Stimulated activated CD4-positive, alpha-beta T cell treated with anti-CD3 and anti-CD28 coated beads, TNF-alpha, amount 100 ng/mL, for 4 hours (primary cell): ENCODE results near the gene TMBIM6.

Source experiments
- DNase-seq, 3 experiments: peaks; one replicate each; pipeline ENCODE4 v3.0.0-alpha.2; 2020; ENCODE audit warnings: low read depth in 3 of 3

TMBIM6 gene

DNA sequence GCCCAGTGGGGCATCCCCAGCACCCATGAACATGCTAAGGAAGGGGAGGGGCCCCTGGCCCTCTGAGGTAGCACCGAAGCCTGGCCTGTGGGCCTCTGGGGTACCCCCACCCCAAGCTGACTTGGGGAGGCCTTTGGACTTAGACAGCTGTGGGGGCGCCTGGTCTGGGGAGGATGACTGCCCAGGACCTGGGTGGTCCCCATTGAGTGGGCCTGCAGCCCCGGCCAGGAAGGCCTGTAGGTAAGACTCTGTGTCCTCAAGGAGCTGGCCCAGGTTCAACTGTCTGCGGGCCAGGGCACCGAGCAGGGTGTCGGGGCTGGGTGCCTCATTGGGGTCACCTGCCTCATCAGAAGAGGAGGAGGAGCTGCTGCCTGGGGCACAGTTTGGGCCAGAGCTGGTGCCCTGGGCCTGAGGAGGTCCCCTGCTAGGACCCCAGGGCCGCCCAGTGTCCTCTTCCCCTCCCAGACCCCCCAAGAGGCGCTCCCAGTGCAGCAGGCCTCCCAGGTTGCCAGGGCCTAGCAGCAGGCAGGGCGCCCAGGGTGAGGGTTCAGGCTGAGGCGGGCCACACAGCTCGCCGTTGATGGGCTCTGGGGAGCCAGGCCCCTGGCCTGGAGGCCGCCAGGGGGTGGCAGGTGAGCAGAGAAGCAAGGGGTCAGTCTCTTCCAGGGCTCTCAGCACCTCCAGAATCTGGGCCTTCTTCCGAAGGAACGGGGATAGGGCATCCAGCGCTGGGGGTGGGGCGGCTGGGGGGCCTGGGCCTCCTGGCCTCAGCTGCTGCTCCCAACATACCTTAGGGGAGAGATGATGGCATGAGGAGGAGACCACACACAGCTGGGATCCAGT, 55.5 kb downstream of the TMBIM6 start:
- DNase-seq, result no peak

- no peak for DNase-seq
These were observed 56.1 kb downstream of the TMBIM6 start for GRCh38 chr12:49797449-49797776.

- no peak for DNase-seq
These were observed 56.9 kb downstream of the TMBIM6 start for GRCh38 chr12:49798248-49798647.

DNA sequence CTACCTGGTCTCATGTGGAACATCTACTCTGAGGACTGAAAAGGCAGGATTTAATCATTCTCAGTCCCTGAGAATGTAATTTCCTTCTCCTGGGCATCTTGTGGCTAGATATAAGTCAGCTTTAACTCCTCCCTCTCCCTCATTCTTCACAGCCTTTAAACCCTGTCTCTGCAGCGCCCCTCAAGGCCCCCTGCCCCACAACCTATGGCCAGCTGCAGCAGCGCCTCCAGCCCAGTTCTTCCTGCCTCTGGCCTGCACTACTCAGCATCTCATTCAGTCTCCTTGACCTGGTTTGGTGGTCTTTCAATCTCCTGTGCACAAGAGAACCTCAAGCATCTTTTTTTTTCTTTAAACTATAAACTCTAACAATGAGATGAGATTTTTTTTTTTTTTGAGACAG, 57.6 kb downstream of the TMBIM6 start:
- no peak for DNase-seq

GRCh38 chr12:49800421-49801140, 59.2 kb downstream of the TMBIM6 start:
- no peak for DNase-seq

GRCh38 chr12:49801141-49802063, 60.0 kb downstream of the TMBIM6 start:
- no peak for DNase-seq

DNA sequence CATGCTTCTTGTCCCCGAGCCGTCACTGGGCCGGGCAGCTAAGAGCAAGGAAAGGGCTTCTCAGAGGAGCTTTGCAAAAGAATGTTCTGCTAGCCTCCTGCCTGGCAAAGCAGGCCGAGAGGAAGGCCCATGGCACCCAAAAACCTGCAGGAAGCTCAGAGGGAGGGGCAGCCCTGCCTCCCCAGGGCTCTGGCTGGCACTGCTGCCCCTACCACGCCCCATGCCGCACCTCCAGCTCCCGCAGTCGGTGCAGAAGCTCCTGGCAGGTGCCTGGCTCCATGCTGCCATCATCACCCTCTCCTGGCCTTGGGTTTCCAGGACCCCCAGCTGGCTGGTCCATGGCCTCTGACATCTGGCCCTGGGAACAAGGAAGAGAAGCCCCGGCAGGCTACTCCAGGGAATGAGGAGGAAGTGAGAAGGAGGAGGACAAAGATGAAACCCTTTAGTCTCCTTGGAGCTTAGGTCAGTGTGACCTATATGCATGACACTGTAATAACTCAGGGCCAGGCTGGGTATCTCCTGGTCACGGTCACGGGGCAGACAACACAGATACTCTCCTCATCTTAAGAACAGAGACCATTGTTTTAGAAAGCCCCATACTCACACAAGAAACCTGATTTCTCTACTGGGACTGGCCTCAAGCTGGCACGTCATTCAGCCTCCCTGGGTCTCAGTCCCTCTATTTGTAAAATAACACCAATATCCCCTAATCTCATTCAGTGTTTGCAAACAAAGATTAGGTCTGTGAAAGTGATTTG, 62.5 kb downstream of the TMBIM6 start:
- DNase-seq, result no peak

- DNase-seq, result no peak
These were observed 63.5 kb downstream of the TMBIM6 start for GRCh38 chr12:49804821-49805220.

DNA sequence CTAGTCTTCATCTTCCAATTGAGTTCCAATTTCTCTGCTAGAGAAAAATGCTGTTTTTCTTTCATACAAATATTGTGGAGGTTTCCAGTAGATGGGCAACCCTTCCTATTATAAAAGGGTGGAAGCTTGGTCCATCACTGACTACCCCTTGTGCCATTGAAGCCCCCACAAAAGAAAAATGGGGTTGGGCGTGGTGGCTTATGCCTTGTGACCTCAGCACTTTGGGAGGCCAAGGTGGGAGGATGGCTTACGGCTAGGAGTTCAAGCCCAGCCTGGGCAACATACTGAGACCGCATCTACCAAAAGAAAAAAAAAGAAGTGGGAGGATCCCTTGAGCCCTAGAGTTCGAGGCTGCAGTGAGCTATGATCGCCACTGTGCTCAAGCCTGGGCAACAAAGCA, 64.1 kb downstream of the TMBIM6 start:
- DNase-seq, result no peak

DNA sequence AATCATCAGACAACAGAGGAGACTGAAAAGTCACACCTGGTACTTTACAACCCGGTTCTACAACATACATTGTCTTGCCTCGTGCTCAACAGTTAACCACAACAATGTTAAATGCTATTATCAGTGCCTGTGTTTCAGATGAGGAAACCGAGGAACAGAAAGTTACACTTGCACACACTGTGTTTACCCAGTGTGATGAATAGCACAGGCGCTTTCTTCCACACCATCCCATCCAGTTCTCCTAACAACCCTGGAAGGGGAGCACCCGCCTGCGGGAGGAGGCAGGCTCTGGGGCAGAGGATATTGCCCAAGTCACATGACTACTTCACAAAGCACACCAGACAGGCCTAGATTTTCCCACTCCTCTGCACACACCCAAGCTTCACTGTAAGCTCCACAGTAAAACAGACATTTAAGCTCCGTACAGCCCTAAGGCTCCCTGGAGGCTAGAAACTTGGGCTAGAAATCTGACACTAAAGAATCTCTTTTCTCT, 65.0 kb downstream of the TMBIM6 start:
- DNase-seq, result no peak

DNA sequence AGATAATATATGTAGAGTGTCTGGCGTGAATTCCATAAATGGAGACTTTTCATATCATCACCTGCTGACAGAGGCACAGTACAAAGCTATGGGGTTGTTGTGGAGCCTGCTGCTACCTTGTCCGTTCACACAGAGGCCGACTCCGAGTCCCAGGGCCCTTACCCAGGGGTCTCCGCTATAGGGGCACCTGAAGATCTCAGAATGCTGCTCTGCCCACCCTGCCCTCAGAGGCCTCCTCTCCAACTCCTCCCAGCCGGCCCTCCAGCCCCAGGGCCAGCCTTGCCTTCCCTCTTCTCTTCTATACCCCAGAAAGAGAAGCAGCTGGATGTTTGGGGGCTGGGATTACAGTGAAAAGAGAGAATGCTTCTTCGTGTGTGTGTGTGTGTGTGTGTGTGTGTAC, 65.5 kb downstream of the TMBIM6 start:
- no peak for DNase-seq

GRCh38 chr12:49807991-49808580, 66.7 kb downstream of the TMBIM6 start:
- no peak for DNase-seq

DNA sequence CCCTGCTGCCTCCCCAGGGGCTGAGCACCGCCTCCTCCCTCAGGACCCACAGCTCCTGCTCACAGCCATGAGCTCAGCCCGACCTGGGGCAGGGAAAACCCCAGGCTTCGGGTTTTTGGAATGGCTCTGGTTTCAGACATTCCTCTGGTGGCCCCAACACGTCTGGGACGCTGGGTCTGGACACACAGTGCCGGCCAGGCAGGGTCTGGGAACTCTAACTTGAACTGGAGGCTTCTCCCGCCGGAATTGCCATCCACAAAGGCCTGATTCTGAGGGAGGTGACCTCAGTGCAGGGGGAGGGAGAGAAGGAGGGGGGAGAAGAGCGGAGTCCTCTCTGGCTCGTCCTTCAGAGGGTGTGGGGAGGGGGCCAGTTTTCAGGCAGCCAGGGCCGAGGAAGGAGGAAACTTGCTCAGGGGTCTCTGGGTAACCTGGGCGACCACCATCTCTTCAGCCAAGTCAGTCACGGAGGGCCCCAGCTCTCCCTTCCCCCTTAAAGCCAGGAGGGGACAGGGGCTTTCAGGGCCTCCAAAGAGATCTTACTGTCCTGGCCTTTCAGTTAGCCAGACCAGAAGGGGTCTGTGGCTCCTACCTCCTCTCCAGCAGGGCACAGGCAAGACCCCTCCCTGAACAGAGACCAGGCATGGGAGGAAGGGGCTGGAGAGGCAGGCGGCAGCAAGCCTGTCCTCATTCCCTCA, 67.5 kb downstream of the TMBIM6 start:
- no peak for DNase-seq

DNA sequence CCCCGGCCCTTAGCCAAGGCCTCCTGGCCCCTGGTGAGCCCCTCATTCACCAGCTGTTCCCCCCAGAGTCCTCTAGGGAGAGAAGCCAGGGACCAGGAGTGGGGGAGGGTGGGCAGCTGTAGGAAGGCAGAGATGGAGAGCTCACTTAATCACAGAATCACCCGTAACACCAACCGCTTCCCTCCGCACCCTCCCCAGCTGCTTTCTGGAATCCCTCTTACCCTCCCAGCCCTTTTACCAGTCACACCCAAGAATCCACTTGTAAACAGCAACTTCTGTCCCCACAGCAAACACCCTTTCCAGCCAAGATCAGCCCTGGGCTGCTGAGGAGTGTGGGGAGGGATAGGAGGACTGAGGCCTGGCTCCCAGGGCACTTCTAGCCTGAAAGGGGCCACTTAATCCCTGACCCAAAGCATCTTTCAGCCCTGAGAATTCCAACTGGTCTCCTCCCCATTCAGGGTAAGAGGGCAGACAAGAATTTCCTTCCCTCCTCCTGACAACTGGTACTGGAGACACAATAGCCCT, 68.1 kb downstream of the TMBIM6 start:
- no peak for DNase-seq

GRCh38 chr12:49809906-49810389, 68.6 kb downstream of the TMBIM6 start:
- DNase-seq, result no peak

- no peak for DNase-seq
These were observed 69.8 kb downstream of the TMBIM6 start for GRCh38 chr12:49811136-49811535.

GRCh38 chr12:49811961-49812401, 70.6 kb downstream of the TMBIM6 start:
- no peak for DNase-seq

GRCh38 chr12:49813131-49813530, 71.8 kb downstream of the TMBIM6 start:
- DNase-seq, result no peak
